WTC11 (cell line): ENCODE data around the gene ATG7. TPM values are rescaled to one million over a fixed set of nuclear protein-coding genes. Genes with fewer than 3 reads are reported as not detected.

Source experiments
- ATAC-seq: fragments of 200-7000 bp; cut with Tn5 transposase; 2 replicates; pipeline ENCODE4 v1.10.0; 2021; ENCODE audit warnings: mild to moderate bottlenecking, moderate library complexity
- CTCF ChIA-PET: fragments of 300-600 bp; sonication (Branson Sonifier 250); formaldehyde crosslinking; loops from one replicate; lab custom pipeline; 2021; ENCODE audit warnings: antibody characterized with exemption; lab: Charles Lee
- POLR2A ChIA-PET: fragments of 350-600 bp; sonication (Branson Sonifier 250); formaldehyde crosslinking; loops from one replicate; lab custom pipeline; 2021; ENCODE audit warnings: antibody characterized with exemption; lab: Charles Lee
- DNase-seq: peaks from one replicate; pipeline ENCODE4 v3.0.0; 2021; ENCODE audit warnings: low spot score
- H3K27ac Mint-ChIP-seq: 2 replicates; pipeline ENCODE4 v1.8.0; 2021; ENCODE audit warnings: mixed read lengths
- H3K27me3 Mint-ChIP-seq: 2 replicates; pipeline ENCODE4 v1.8.0; 2021; ENCODE audit warnings: low read depth, mild to moderate bottlenecking, moderate library complexity, mixed read lengths
- H3K36me3 Mint-ChIP-seq: 2 replicates; pipeline ENCODE4 v1.8.0; 2021; ENCODE audit warnings: mixed read lengths
- H3K4me1 Mint-ChIP-seq: 2 replicates; pipeline ENCODE4 v1.8.0; 2022; ENCODE audit warnings: mixed read lengths
- H3K4me3 Mint-ChIP-seq: 2 replicates; pipeline ENCODE4 v1.8.0; 2021; ENCODE audit warnings: mild to moderate bottlenecking, moderate library complexity, mixed read lengths
- H3K9me3 Mint-ChIP-seq: 2 replicates; pipeline ENCODE4 v1.8.0; 2021; ENCODE audit warnings: mixed read lengths
- CBFB ChIP-seq: sonication (generic); formaldehyde crosslinking; IDR thresholded peaks from 2 replicates; pipeline ENCODE4 v1.8.1; 2022; ENCODE audit warnings: mild to moderate bottlenecking, low read depth, missing genetic modification reagents
- CREB1 ChIP-seq: sonication (generic); formaldehyde crosslinking; IDR thresholded peaks from 2 replicates; pipeline ENCODE4 v1.8.0; 2023; ENCODE audit warnings: mild to moderate bottlenecking, missing genetic modification reagents
- FOXK1 ChIP-seq: sonication (generic); formaldehyde crosslinking; IDR thresholded peaks from 2 replicates; pipeline ENCODE4 v1.8.0; 2022; ENCODE audit warnings: mild to moderate bottlenecking, moderate library complexity, missing genetic modification reagents
- NR2C2 ChIP-seq: sonication (generic); formaldehyde crosslinking; IDR thresholded peaks from 2 replicates; pipeline ENCODE4 v1.8.0; 2022; ENCODE audit warnings: mild to moderate bottlenecking, missing genetic modification reagents
- ZBTB21 ChIP-seq: sonication (generic); formaldehyde crosslinking; IDR thresholded peaks from 2 replicates; pipeline ENCODE4 v1.8.1; 2023; ENCODE audit warnings: mild to moderate bottlenecking, missing genetic modification reagents, borderline replicate concordance
- ZNF396 ChIP-seq: fragments of 250-450 bp; sonication (Bioruptor Pico); IDR thresholded peaks from 2 replicates; pipeline ENCODE4 v1.8.0; 2021; ENCODE audit warnings: mild to moderate bottlenecking, moderate library complexity, borderline replicate concordance
- total RNA-seq: library from RNA; stranded (reverse); gene quantifications from 3 replicates; pipeline ENCODE4 v1.2.3, GENCODE V29; 2021
- TF ChIP-seq, protein P1 (sequence below): sonication (generic); formaldehyde crosslinking; conservative IDR thresholded peaks from 2 replicates; pipeline ENCODE4 v1.8.1; 2023; ENCODE audit warnings: mild to moderate bottlenecking, low read depth, missing genetic modification reagents, moderate library complexity
- TF ChIP-seq, protein P2 (sequence below): sonication (generic); formaldehyde crosslinking; IDR thresholded peaks from 2 replicates; pipeline ENCODE4 v1.8.1; 2023; ENCODE audit warnings: mild to moderate bottlenecking, missing genetic modification reagents, moderate library complexity
- TF ChIP-seq, protein P3 (sequence below): sonication (generic); formaldehyde crosslinking; IDR thresholded peaks from 2 replicates; pipeline ENCODE4 v1.8.1; 2023; ENCODE audit warnings: mild to moderate bottlenecking, missing genetic modification reagents, moderate library complexity
- TF ChIP-seq, protein P4 (sequence below): sonication (generic); formaldehyde crosslinking; IDR thresholded peaks from 2 replicates; pipeline ENCODE4 v1.8.0; 2023; ENCODE audit warnings: missing genetic modification reagents
- TF ChIP-seq, protein P5 (sequence below): sonication (generic); formaldehyde crosslinking; IDR thresholded peaks from 2 replicates; pipeline ENCODE4 v1.8.0; 2022; ENCODE audit warnings: mild to moderate bottlenecking, missing genetic modification reagents
- TF ChIP-seq, protein P6 (sequence below): sonication (generic); formaldehyde crosslinking; IDR thresholded peaks from 2 replicates; pipeline ENCODE4 v1.8.1; 2023; ENCODE audit warnings: mild to moderate bottlenecking, missing genetic modification reagents
- TF ChIP-seq, protein P7 (sequence below): sonication (generic); formaldehyde crosslinking; IDR thresholded peaks from 2 replicates; pipeline ENCODE4 v1.8.0; 2023; ENCODE audit warnings: missing genetic modification reagents, mild to moderate bottlenecking, borderline replicate concordance
- TF ChIP-seq, protein P8 (sequence below): sonication (generic); formaldehyde crosslinking; IDR thresholded peaks from 2 replicates; pipeline ENCODE4 v1.8.1; 2023; ENCODE audit warnings: mild to moderate bottlenecking, missing genetic modification reagents, borderline replicate concordance
- TF ChIP-seq, protein P9 (sequence below): fragments of 250-450 bp; sonication (Bioruptor Pico); conservative IDR thresholded peaks from 2 replicates; pipeline ENCODE4 v1.9.0; 2021; ENCODE audit warnings: mild to moderate bottlenecking

Gene ATG7
- total RNA-seq, 1 experiment from 2014 or later = 17.5 TPM

DNA sequence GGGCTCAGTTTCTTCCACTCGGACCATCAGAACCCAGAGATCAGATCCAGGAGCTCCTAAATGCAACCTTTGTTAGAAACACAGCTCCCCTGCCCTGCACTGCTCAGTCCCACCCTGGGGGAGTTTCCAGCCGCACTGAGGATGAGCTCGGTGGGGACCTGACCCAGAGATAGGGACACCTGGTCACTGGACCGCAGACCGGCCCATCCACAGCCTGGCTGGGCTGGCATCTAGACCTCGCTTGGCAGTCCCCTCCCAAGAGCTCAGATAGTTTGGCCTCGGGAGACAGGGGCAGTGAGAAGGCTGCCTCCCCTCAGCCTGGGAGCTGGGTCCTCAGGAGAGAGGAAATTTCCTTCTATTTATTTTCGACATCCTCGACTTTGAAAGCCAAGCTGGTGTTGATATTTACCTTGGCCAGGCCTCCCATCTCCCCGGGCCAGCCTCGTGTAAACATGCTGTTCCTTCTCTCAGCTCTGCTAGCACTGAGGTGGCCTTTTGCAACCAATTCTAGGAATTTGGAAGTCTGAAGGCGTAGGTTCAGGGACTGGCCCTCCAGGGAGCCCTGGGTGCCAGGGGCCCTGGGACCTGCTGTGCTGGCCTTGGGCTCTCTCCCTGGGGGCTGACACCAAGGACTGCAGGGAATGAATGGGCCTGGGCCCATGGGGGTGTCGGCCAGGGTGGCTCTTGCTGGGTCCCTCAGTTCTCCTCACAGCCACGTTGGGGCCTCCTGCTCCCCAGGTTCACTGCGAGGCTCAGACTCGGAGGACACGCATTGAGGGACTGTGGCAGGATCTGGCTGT lies 281.4 kb downstream of the ATG7 start:
- no peaks in the 10 kb centered on the region; the same call in 1 of the 2 replicates for H3K9me3 Mint-ChIP-seq
- no peak overlapping the region for H3K27ac Mint-ChIP-seq
- no peak overlapping the region for H3K4me3 Mint-ChIP-seq
- H3K4me1 Mint-ChIP-seq = no peaks in the 10 kb centered on the region; the same call in 1 of the 2 replicates
- DNase-seq = no peak
- no peaks in the 10 kb centered on the region; the same call in 1 of the 2 replicates for H3K27me3 Mint-ChIP-seq
- CTCF ChIA-PET = interaction anchor here (0.6 to 1.7 kb wide), 3 partner anchors 9 to 163 kb away, joined by 3 to 7 read pairs (median 3); no protein-coding TSS in a partner anchor
- no peak for ATAC-seq
- POLR2A ChIA-PET = no interaction called here
- peaks cover 14% of the 10 kb centered on the region; the same call in 1 of the 2 replicates for H3K36me3 Mint-ChIP-seq
- TF ChIP-seq, protein P1, sequence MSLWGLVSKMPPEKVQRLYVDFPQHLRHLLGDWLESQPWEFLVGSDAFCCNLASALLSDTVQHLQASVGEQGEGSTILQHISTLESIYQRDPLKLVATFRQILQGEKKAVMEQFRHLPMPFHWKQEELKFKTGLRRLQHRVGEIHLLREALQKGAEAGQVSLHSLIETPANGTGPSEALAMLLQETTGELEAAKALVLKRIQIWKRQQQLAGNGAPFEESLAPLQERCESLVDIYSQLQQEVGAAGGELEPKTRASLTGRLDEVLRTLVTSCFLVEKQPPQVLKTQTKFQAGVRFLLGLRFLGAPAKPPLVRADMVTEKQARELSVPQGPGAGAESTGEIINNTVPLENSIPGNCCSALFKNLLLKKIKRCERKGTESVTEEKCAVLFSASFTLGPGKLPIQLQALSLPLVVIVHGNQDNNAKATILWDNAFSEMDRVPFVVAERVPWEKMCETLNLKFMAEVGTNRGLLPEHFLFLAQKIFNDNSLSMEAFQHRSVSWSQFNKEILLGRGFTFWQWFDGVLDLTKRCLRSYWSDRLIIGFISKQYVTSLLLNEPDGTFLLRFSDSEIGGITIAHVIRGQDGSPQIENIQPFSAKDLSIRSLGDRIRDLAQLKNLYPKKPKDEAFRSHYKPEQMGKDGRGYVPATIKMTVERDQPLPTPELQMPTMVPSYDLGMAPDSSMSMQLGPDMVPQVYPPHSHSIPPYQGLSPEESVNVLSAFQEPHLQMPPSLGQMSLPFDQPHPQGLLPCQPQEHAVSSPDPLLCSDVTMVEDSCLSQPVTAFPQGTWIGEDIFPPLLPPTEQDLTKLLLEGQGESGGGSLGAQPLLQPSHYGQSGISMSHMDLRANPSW = no peak
- TF ChIP-seq, protein P2, sequence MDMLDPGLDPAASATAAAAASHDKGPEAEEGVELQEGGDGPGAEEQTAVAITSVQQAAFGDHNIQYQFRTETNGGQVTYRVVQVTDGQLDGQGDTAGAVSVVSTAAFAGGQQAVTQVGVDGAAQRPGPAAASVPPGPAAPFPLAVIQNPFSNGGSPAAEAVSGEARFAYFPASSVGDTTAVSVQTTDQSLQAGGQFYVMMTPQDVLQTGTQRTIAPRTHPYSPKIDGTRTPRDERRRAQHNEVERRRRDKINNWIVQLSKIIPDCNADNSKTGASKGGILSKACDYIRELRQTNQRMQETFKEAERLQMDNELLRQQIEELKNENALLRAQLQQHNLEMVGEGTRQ (CRISPR knock-in tag) = no peak
- TF ChIP-seq, protein P3, sequence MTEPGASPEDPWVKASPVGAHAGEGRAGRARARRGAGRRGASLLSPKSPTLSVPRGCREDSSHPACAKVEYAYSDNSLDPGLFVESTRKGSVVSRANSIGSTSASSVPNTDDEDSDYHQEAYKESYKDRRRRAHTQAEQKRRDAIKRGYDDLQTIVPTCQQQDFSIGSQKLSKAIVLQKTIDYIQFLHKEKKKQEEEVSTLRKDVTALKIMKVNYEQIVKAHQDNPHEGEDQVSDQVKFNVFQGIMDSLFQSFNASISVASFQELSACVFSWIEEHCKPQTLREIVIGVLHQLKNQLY (CRISPR knock-in tag) = no peak
- TF ChIP-seq CREB1 (CRISPR knock-in tag) = no peak
- TF ChIP-seq, protein P4, sequence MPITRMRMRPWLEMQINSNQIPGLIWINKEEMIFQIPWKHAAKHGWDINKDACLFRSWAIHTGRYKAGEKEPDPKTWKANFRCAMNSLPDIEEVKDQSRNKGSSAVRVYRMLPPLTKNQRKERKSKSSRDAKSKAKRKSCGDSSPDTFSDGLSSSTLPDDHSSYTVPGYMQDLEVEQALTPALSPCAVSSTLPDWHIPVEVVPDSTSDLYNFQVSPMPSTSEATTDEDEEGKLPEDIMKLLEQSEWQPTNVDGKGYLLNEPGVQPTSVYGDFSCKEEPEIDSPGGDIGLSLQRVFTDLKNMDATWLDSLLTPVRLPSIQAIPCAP (CRISPR knock-in tag) = no peak
- TF ChIP-seq CBFB (CRISPR knock-in tag) = no peak
- no peak for TF ChIP-seq NR2C2 (CRISPR knock-in tag)
- TF ChIP-seq, protein P5, sequence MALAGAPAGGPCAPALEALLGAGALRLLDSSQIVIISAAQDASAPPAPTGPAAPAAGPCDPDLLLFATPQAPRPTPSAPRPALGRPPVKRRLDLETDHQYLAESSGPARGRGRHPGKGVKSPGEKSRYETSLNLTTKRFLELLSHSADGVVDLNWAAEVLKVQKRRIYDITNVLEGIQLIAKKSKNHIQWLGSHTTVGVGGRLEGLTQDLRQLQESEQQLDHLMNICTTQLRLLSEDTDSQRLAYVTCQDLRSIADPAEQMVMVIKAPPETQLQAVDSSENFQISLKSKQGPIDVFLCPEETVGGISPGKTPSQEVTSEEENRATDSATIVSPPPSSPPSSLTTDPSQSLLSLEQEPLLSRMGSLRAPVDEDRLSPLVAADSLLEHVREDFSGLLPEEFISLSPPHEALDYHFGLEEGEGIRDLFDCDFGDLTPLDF (CRISPR knock-in tag) = no peak
- no peak for TF ChIP-seq FOXK1
- TF ChIP-seq ZBTB21 (CRISPR knock-in tag) = no peak
- TF ChIP-seq, protein P6, sequence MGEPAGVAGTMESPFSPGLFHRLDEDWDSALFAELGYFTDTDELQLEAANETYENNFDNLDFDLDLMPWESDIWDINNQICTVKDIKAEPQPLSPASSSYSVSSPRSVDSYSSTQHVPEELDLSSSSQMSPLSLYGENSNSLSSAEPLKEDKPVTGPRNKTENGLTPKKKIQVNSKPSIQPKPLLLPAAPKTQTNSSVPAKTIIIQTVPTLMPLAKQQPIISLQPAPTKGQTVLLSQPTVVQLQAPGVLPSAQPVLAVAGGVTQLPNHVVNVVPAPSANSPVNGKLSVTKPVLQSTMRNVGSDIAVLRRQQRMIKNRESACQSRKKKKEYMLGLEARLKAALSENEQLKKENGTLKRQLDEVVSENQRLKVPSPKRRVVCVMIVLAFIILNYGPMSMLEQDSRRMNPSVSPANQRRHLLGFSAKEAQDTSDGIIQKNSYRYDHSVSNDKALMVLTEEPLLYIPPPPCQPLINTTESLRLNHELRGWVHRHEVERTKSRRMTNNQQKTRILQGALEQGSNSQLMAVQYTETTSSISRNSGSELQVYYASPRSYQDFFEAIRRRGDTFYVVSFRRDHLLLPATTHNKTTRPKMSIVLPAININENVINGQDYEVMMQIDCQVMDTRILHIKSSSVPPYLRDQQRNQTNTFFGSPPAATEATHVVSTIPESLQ (CRISPR knock-in tag) = no peak
- TF ChIP-seq ZNF396 = no peak
- TF ChIP-seq, protein P7, sequence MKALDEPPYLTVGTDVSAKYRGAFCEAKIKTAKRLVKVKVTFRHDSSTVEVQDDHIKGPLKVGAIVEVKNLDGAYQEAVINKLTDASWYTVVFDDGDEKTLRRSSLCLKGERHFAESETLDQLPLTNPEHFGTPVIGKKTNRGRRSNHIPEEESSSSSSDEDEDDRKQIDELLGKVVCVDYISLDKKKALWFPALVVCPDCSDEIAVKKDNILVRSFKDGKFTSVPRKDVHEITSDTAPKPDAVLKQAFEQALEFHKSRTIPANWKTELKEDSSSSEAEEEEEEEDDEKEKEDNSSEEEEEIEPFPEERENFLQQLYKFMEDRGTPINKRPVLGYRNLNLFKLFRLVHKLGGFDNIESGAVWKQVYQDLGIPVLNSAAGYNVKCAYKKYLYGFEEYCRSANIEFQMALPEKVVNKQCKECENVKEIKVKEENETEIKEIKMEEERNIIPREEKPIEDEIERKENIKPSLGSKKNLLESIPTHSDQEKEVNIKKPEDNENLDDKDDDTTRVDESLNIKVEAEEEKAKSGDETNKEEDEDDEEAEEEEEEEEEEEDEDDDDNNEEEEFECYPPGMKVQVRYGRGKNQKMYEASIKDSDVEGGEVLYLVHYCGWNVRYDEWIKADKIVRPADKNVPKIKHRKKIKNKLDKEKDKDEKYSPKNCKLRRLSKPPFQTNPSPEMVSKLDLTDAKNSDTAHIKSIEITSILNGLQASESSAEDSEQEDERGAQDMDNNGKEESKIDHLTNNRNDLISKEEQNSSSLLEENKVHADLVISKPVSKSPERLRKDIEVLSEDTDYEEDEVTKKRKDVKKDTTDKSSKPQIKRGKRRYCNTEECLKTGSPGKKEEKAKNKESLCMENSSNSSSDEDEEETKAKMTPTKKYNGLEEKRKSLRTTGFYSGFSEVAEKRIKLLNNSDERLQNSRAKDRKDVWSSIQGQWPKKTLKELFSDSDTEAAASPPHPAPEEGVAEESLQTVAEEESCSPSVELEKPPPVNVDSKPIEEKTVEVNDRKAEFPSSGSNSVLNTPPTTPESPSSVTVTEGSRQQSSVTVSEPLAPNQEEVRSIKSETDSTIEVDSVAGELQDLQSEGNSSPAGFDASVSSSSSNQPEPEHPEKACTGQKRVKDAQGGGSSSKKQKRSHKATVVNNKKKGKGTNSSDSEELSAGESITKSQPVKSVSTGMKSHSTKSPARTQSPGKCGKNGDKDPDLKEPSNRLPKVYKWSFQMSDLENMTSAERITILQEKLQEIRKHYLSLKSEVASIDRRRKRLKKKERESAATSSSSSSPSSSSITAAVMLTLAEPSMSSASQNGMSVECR (CRISPR knock-in tag) = no peak
- TF ChIP-seq, protein P8, sequence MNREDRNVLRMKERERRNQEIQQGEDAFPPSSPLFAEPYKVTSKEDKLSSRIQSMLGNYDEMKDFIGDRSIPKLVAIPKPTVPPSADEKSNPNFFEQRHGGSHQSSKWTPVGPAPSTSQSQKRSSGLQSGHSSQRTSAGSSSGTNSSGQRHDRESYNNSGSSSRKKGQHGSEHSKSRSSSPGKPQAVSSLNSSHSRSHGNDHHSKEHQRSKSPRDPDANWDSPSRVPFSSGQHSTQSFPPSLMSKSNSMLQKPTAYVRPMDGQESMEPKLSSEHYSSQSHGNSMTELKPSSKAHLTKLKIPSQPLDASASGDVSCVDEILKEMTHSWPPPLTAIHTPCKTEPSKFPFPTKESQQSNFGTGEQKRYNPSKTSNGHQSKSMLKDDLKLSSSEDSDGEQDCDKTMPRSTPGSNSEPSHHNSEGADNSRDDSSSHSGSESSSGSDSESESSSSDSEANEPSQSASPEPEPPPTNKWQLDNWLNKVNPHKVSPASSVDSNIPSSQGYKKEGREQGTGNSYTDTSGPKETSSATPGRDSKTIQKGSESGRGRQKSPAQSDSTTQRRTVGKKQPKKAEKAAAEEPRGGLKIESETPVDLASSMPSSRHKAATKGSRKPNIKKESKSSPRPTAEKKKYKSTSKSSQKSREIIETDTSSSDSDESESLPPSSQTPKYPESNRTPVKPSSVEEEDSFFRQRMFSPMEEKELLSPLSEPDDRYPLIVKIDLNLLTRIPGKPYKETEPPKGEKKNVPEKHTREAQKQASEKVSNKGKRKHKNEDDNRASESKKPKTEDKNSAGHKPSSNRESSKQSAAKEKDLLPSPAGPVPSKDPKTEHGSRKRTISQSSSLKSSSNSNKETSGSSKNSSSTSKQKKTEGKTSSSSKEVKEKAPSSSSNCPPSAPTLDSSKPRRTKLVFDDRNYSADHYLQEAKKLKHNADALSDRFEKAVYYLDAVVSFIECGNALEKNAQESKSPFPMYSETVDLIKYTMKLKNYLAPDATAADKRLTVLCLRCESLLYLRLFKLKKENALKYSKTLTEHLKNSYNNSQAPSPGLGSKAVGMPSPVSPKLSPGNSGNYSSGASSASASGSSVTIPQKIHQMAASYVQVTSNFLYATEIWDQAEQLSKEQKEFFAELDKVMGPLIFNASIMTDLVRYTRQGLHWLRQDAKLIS (CRISPR knock-in tag) = no peak
- TF ChIP-seq, protein P9, sequence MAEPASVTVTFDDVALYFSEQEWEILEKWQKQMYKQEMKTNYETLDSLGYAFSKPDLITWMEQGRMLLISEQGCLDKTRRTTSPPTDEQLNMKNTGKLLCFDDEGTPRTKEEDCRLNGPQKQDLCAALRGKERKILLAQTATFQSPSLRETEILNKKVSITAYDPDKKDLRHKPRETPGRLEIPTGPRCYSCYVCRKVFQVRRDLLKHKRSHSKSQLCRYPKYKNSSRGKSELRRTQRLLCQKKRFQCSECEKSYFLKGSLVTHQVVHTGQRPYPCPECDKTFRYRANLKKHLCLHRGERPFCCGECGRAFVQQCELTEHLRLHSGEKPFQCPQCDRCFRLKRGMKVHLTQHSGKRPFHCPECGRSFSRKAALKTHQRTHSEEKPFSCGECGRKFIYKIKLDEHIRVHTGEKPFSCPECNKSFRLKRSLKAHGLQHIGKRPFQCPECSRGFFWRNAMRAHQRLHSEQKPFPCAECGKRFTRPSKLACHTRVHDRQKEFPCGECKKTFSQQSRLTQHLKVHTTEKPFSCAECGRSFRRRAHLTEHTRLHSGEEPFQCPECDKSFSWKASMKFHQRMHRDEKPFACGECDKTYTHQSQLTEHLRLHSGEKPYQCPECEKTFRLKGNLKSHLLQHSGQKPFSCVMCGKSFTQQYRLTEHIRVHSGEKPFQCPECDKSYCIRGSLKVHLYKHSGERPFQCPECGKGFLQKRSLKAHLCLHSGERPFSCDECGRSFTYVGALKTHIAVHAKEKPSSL = no peak
